Left ventricle myocardium inferior (tissue), 1 donor: ENCODE results near the gene UST. TPM values are rescaled to one million over a fixed set of nuclear protein-coding genes. Genes with fewer than 3 reads are reported as not detected.

Experiments used
- DNase-seq: peaks from one replicate; pipeline ENCODE4 v3.0.0-alpha.2; 2020
- H3K27ac ChIP-seq: fragments of 200-600 bp; replicated peaks from 2 replicates; pipeline ENCODE4 v1.8.0; 2021
- H3K27me3 ChIP-seq: fragments of 200-600 bp; 2 replicates; pipeline ENCODE4 v1.8.0; 2021; ENCODE audit warnings: low read depth
- H3K36me3 ChIP-seq: fragments of 200-600 bp; 2 replicates; pipeline ENCODE4 v1.8.0; 2021
- H3K4me1 ChIP-seq: fragments of 200-600 bp; 2 replicates; pipeline ENCODE4 v1.8.0; 2021
- H3K4me3 ChIP-seq: fragments of 200-600 bp; 2 replicates; pipeline ENCODE4 v1.8.0; 2021; ENCODE audit warnings: mild to moderate bottlenecking, moderate library complexity
- H3K9me3 ChIP-seq: fragments of 200-600 bp; replicated peaks from 2 replicates; pipeline ENCODE4 v1.8.0; 2021
- CTCF ChIP-seq: fragments of 200-600 bp; IDR thresholded peaks from 2 replicates; pipeline ENCODE4 v1.8.0; 2021; ENCODE audit warnings: antibody characterized with exemption, mild to moderate bottlenecking, borderline replicate concordance
- intact Hi-C: fragments of 100-400 bp; cut with micrococcal nuclease; formaldehyde crosslinking; loops from one replicate; pipeline ENCODE4 v1.11.0; 2022
- total RNA-seq: library from RNA; stranded (reverse); fragmentation: NEBNext Ultra II Directional; extraction: Animal tissue kit (Norgen Biotek cat#: 25700); gene quantifications from one replicate; pipeline ENCODE4 v1.2.1, GENCODE V29; 2021
- donor health status: DM: no; HTN: yes; CAD: no; lungs with severe emphysema.

Gene UST
- total RNA-seq, 1 donor from 2014 or later, result 3.3 TPM

DNA sequence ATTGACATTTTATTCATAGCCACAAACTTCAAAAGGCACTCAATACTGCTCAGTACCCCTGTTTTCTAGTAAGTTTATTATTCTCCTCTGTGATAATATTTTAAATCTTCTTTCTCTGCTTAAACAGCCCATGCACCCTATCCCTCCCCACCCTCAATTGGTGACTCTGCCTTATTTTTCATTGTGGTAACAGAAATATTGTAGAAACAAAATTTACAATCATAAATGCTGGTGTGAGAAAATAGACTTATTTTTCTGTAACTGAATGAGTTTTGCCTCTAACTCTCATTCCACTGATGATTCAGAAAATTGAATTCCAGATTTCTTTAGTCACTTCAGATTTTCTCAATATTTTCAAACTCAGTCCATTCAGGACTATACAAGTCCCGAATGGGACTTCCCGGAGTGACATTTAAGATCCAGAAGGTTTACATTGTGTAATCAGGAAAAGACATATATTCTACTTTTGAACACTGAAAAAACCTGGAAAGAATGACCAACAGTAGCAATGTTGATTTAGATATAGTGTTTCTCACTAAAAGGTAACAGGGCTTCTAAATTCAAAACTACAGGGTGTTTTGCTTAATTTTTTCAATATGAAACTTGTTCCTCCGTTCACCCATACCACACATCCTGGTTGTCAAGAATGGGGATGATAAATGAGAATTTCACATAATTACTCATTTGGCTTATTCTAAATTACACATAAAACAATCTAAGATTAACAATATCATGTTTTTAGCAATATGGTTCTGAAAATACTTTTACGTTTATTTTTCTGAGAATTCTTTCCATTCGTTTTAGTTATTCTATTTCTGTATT, 34.8 kb upstream of the UST start:
- no peak for DNase-seq
- Histone ChIP-seq H3K4me3 (no peak overlapping the region), H3K27me3 (no peaks in the 10 kb centered on the region), H3K36me3 (no peaks in the 10 kb centered on the region), H3K27ac (no peak overlapping the region), H3K9me3 (peaks cover 23% of the 10 kb centered on the region), H3K4me1 (no peaks in the 10 kb centered on the region)
- TF ChIP-seq CTCF, result no peak
- intact Hi-C loops, result no loop called here

DNA sequence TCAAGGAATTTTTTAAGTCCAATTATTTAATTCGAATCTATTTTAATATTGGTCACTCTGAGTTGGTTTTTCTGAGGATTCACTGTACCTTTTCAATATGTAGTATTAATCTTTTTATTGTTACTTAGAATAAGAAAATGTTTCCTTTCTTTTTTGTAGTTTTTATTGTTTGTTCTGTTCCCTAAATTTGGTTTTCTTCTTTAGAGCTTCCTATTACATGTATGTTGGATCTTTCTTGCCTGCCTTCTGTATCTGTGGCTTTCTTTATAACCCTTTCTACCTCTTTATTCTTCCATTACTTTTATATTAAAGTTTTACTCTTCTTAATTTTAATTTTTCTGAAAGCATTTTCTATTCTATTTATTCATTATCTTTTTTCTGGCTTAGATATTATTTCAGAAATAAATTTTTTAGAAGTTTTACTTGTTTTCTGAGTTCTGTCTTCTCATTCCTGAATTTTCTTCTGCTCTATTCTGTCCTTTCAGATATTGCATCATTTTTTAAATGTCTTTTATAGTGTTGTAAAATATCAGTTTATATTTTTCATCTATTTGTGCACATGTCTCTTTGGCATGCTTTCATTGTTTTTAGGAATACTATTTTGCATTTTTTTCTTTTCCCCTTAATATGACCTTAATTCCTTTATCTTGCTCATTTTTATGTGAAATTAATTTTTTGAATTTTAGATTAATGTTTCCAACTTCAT, 33.6 kb upstream of the UST start:
- no peaks in the 10 kb centered on the region for H3K4me1 ChIP-seq
- TF ChIP-seq CTCF, result no peak
- DNase-seq, result no peak
- H3K36me3 ChIP-seq, result no peaks in the 10 kb centered on the region
- peaks cover 23% of the 10 kb centered on the region for H3K9me3 ChIP-seq
- H3K27ac ChIP-seq, result no peak overlapping the region
- no peaks in the 10 kb centered on the region for H3K27me3 ChIP-seq
- intact Hi-C loops, result no loop called here
- no peak overlapping the region for H3K4me3 ChIP-seq

DNA sequence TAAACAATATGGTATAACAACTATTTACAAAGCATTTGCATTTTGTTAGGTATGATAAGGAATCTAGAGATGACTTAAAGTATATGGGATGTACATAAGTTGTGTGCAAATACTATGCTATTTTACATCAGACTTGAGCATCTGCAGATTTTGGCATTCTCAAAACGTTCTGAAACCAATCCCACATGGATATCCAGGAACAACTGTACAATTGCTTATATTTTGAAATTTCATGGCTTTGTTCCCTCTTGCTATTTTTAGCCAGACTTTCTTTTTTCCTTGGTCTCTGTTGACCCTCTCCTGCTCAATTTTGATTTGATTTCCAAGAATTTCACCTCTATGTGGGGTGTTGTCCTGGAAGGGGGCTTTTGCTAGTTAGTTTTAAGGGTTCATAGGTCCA, 32.9 kb upstream of the UST start:
- TF ChIP-seq CTCF, result no peak
- Histone ChIP-seq H3K27ac (no peak overlapping the region), H3K9me3 (peaks cover 23% of the 10 kb centered on the region), H3K36me3 (no peaks in the 10 kb centered on the region), H3K4me1 (no peaks in the 10 kb centered on the region), H3K4me3 (no peak overlapping the region), H3K27me3 (no peaks in the 10 kb centered on the region)
- intact Hi-C loops, result no loop called here
- DNase-seq, result no peak

DNA sequence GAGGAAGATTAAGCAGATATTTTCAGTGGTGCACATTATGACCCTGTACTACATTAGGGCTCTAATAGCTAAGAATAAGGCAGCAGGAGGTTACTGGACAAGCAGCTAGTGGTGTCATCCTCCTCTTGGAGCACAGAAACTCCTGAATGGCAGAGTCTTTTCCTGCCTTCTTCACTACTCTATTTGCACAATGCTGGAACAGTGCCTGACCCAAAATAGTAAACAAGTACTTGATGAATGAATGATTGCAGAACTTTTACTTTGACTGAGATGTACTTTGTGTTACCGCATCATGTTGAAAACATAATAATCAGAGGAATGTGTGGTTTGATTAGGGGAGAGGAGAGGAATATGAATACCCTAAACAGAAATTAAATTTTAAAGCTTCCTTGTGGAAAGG, 30.0 kb upstream of the UST start:
- DNase-seq, result no peak
- Histone ChIP-seq H3K4me1 (no peaks in the 10 kb centered on the region), H3K4me3 (no peak overlapping the region), H3K9me3 (peaks cover 23% of the 10 kb centered on the region), H3K27me3 (no peaks in the 10 kb centered on the region), H3K36me3 (no peaks in the 10 kb centered on the region), H3K27ac (no peak overlapping the region)
- TF ChIP-seq CTCF, result no peak
- intact Hi-C loops, result no loop called here

- Histone ChIP-seq H3K27ac (no peak overlapping the region), H3K4me1 (no peaks in the 10 kb centered on the region), H3K36me3 (no peaks in the 10 kb centered on the region), H3K4me3 (no peak overlapping the region), H3K27me3 (no peaks in the 10 kb centered on the region), H3K9me3 (peaks cover 8% of the 10 kb centered on the region)
- no peak for DNase-seq
- intact Hi-C loops, result no loop called here
- TF ChIP-seq CTCF, result no peak
Measured at GRCh38 chr6:148720406-148720805, 26.4 kb upstream of the UST start.
